HG03571 (cell line): ENCODE data around the gene MAP3K10.
A peak's percentile ranks its signal among the peaks of the same experiment; 100 is the strongest.
"Not testable (repeated sequence)": the region's sequence is repeated elsewhere in the genome, so short reads cannot be mapped to it uniquely, and the experiment has no call there.

Experiments used
- ATAC-seq: cut with Tn5 transposase; IDR thresholded peaks from one replicate; pipeline ENCODE4 v1.9.1; 2021; ENCODE audit not compliant: unreplicated experiment

MAP3K10 gene

DNA sequence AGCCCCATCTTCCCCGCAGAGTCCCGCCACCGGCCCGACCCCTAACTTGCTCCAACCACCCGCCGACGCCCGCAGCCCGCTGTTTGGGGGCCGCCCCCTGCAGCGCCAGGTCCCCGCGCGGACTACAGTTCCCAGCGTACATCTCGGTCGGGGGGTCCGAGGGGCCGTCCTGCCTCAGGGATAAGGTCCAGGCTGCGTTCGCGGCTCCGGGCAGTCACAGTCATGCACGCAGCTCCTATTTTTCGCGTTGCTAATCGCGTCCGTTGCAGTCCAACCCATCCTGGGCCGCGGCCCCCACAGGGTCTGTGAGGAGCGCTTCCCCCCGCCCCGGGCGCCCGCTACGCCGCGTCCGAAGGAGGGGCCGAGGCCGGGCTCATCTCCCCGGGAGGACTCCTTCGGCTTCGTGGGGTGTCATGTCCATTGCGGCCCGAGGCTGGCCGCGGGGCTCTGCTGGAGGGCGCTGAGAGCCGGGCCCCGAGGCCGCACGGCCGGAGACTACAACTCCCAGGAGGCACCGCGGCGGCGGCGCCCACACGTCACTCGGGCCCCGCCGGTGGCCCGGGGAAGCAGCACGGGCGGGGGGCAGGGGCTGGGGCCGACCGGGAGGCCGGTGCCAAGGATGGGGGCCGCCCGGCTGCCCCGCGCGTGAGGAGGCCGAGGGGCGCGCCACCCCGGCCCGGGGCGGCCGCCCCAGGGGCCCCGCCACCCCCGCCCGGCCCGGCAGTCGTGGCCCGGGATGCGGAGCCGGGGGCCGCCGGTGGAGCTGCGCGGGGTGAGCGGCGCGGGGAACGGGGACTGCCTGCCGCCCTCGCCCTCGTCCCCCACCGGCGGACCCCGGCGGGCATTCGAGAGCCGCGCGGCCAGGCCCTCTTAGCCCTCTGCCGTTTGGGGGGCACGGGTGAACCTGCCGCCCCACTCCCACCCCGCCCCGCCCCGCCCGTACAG, at the start of gene MAP3K10:
Gene MAP3K10, plus strand, starts transcription at position 536 of the 945 bp plus-strand sequence. CDS start 606 bp downstream, outside the sequence.
- ATAC-seq = peak; percentile 70

DNA sequence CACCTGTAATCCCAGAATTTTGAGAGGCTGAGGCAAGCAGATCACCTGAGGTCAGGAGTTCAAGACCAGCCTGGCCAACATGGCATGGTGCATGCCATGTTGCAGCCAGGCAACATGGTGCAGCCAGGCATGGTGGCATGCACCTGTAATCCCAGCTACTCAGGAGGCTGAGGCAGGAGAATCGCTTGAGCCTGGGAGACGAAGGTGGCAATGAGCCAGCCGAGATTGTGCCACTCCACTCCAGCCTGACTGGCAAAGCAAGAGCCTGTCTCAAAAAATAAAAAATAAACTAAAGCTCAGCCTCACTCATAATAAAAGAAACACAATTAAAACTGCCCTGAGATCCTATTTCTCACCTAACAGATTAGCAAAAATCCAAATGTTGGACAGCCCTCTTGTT, 49.7 kb upstream of the MAP3K10 start:
- no peak for ATAC-seq

DNA sequence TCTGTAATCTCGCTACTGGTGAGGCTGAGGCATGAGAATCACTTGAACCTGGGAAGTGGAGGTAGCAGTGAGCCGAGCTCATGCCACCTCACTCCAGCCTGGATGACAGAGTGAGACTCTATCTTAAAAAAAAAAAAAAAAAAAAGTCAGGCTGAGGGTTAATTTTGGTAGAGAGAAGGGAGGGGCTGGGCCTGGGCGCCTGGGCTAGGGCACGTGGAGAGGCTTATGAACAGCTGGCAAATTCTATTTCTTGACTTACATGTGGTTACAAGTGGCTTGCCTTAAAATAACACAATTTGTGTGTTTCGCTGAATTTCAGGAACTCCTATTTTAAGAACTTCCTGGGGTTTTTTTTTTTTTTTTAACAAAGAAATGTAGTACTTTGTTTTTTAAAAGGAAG, 47.6 kb upstream of the MAP3K10 start:
- no peak for ATAC-seq

DNA sequence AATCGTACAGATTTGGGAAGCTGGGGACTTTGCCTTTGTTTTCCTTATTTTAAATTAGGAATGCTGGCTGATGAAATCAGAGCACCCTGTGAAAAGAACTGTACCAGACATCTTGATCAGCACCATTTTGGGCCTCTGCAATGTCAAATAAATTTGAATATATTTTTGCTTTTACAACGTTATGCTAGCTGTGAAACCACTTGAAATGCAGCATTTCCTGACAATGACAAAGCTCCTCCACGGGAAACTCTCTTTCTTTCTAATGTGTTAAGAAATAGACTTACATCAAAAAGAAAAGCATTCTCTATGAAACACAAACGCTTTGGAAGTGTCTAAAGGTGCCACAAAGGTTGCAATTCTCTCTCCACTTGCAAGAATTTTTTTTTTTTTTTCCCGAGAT, 47.1 kb upstream of the MAP3K10 start:
- ATAC-seq = no peak

DNA sequence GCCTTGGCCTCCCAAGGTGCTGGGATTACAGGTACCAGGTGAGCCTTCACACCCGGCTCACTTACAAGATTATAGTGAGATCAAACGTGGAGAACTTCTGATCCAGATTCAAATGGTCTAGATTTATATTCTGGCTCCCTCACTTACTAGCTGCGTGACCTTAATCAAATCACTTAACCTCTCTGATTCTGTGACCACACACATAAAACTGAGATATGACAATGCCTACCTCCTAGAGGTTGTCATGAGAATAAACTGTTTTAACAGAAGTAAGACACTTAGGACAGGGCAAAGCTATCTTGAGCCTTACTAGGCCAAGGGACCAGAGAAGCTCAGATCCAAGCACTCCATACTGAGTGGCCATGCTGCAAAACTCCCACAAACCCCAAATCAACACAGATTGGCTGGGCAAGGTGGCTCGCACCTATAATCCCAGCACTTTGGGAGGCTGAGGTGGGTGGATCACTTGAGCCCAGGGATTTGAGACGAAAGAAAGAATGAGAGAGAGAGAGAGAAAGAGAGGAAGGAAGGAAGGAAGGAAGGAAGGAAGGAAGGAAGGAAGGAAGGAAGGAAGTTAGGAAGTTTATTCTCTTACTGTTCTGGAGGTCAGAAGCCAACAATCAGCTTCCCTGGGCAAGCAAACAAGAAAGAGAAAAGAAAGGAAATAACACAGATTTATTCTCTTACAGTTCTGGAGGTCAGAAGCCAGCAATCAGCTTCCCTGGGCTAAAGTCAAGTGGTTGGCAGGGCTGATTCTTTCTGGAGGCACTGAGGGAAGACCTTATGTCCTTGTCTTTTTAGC, 46.1 kb upstream of the MAP3K10 start:
- ATAC-seq = no peak

DNA sequence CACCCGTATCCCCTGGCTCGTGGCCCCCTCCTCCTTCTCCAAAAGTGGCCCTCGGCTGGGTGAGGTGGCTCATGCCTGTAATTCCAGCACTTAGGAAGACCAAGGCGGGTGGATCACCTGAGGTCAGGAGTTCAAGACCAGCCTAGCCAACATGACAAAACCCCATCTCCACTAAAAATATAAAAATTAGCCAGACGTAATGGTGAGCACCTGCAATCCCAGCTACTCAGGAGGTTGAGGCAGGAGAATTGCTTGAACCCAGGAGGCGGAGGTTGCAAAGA, 45.5 kb upstream of the MAP3K10 start:
- ATAC-seq = not testable (repeated sequence)

DNA sequence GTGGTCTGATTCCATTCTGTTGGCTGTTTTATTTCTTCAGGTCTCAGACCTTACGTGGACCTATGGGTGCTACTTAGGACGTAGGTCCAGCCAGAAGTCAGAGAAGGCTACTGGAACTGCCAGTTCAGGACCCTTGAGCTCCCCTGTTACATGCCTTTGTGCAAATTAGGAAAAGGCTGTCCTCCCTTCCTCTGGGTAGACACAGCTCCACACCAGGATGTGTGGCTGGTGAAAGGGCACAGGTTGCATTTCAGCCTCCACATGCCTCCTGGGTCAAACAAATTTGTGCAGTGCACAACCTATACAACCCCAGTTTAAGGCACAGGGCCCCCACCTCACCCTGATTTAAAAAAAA, 43.9 kb upstream of the MAP3K10 start:
- ATAC-seq = no peak

DNA sequence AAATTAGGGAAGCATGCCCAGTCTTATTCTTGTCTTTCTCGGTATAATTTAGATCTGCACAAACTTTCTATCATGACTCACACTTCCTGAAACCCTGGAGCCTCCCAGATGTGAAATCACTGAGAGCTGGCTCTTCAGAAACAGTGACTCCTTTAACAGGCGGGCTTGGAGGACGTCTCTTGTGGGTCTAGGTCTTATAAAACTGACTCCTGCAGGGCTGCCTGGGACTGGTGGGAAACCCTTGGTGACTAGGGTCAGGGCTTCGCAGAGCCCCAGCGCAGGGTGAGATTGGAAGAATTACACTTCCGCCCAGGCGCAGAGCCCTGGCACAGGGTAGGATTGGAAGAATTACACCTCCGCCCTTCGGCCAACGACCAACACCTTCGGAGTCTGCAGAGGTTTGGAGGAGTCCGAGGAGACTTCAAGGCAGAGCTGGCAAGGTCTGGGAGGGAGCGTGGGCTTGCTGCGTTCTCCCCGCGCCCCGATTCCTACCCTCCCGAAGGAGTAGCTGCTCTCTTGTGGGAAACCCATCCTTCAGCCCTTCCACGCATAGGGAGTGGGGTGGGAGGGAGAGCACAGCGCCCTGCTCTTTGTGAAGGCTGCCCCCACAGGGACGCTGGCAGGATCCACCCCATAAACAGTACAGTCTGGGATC, 43.4 kb upstream of the MAP3K10 start:
- ATAC-seq = no peak

DNA sequence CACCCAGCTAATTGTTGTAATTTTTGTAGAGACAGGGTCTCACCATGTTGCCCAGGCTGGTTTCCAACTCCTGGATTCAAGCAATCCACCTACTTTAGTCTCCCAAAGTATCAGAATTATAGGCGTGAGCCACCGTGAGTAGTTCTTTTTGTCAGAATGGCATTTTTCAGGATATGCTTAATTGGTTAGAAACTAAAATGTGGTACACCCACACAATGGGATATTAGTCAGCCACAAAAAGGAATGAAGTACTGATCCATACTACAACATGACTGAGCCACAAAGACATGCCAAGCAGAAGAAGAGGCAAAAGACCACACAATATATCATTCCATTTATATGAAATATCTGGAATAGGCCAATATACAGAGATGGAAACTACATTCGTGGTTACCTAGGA, 41.7 kb upstream of the MAP3K10 start:
- no peak for ATAC-seq

DNA sequence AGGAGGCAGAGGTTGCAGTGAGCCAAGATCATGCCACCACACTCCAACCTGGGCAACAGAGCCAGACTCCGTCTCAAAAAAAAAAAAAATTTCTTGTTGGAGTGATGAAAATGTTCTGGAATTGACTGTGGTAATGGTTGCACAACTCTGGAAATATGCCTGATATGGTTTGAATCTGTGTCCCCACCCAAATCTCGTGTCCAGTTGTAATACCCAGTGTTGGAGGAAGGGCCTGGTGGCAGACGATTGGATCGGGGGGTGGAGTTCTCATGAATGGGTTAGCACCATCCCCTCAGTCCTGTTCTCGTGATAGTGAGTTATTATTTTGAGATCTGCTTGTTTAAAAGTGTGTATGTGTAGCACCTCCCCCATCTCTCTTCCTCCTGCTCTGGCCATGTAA, 41.1 kb upstream of the MAP3K10 start:
- ATAC-seq = no peak

DNA sequence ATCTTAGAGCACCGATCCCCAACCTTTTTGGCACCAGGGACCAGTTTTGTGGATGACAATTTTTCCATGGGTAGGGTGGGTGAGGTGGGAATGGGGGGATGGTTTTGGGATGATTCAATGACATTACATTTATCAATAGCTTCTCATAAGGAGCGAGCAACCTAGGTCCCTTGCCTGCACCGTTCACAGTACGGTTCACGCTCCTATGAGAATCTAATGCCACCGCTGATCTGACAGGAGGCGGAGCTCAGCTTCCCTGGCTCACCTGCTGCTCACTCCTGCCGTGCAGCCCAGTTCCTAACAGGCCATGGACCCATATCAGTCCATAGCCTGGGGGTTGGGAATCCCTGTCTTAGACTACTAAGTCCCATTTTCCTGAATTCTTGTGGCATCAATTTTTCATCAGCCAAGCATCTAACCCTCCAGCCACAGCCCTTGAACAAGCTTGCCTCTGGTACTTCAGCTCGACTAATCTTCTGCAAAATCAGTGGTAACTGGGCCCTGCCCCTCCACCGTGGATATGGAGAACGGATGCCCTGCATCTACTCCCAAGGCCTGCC, 37.0 kb upstream of the MAP3K10 start:
- no peak for ATAC-seq

DNA sequence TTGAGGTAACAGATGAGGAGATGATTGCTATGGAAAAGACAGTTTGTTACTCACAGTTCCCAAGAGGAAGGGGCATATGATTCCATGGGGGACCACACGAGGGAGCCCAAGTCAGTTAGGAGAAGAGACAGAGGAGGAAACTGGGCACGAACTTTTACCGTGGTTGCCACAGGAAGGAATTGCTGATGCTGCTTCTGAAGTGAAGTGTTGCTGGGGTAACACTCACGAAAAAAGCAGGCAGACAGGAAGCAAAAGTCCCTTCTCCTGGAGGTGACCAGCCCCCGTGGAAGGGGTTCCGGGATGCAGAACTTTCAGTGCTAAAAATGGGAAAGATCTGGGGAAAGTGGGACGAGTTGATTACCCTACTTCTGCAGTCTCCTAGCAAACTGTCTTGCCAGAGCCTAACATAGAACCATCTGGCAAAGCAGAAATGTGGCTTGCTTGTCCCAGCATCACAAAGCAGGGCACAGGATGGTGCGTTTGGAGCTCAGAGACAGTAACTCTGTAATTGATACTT, 35.4 kb upstream of the MAP3K10 start:
- no peak for ATAC-seq

DNA sequence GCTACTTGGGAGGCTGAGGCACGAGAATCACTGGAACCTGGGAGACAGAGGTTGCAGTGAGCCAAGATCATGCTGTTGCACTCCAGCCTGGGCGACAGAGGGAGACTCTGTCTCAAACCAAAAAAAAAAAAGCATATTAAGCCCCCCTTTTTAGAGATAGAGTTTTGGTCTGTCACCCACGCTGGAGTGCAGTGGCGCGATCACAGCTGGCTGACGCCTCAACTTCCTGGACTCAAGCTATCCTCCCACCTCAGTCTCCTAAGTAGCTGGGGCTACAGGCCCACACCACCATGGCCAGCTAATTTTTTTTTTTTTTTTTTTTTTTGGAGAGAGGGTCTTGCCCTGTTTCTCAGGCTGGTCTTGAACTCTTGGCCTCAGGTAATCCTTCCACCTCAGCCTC, 34.2 kb upstream of the MAP3K10 start:
- no peak for ATAC-seq

DNA sequence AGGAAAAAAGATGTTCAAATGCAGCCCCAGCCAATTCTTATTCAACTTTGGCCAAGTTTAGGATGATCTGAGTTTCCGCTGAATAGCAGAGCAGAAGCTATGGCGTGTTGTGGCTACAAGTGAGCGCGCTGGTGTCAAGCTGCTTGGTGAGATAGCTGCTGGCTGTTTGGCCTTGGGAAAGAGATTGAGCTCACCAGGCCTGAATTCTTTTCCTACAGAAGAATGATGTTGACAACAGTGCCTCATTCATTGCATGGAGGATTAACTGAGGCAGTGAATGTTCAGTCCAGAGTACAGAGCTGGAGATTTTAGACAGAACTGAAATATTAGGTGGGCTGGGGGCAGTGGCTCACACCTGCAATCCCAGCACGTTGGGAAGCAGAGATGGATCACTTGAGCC, 31.5 kb upstream of the MAP3K10 start:
- ATAC-seq = no peak

DNA sequence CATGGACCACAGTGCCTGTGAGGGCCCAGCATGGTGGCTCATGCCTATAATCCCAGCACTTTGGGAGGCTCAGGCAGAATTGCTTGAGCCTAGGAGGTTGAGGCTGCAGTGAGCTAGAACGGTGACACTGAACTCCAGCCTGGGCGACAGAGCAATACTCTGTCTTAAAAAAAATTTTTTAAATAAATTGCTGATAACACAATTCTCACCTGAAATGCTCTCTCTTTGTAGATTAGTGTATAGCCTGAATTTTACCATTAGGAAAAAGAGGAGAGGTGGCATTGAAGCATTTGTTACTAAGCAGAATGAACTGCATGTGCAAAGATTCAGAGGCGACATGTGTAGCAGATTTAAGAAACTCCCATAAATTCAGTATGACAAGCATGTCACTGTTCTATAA, 29.1 kb upstream of the MAP3K10 start:
- ATAC-seq = no peak

DNA sequence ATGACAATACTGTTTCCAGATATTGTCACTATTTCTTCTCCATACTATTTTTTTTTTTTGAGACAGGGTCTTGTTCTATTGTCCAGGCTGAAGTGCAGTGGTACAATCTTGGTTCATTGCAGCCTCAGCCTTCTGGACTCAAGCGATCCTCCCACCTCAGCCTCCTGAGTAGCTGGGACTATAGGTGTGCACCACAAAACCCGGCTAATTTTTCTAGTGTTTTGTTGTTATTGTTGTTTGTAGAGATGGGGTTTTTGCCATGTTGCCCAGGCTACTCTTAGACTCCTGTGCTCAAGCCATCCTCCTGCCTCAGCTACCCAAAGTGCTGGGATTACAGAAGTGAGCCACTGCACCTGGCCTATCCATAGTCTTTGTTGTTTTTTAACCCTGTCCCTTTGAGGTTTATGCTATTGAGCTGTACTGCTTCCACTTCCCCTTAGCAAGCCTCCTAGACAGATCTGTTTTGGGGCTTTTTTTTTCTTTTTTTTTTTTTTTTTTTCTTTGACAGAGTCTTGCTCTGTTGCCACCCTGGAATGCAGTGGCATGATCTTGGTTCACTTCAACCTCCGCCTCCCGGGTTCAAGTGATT, 27.6 kb upstream of the MAP3K10 start:
- ATAC-seq = no peak

DNA sequence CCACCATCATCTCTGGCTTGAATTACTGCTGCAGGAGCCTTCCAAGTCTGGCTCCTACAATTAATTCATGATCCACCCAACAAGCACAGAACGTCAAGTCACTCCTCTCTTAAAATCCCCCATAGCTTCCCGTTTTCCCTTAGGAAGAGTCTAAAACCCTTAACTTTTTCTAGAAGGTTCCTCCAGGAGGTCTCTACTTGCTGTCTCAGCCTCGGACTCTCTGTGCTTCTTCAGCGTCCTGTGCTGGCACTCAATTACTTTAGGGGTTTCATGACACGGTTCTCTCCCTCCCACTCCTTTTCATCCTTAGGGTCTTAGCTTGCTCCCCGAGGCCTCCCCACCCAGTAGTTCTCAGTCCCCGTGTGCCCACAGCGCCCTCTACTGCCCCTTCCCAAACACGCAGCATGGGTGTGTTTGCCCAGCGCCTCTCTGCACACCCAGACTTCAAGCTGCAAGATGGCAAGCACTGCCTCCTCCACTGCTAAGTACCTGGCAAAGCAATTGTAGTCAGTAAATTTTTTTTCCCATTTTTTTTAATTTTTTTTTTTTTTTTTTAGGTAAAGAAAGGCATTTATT, 25.8 kb upstream of the MAP3K10 start:
- ATAC-seq = no peak

DNA sequence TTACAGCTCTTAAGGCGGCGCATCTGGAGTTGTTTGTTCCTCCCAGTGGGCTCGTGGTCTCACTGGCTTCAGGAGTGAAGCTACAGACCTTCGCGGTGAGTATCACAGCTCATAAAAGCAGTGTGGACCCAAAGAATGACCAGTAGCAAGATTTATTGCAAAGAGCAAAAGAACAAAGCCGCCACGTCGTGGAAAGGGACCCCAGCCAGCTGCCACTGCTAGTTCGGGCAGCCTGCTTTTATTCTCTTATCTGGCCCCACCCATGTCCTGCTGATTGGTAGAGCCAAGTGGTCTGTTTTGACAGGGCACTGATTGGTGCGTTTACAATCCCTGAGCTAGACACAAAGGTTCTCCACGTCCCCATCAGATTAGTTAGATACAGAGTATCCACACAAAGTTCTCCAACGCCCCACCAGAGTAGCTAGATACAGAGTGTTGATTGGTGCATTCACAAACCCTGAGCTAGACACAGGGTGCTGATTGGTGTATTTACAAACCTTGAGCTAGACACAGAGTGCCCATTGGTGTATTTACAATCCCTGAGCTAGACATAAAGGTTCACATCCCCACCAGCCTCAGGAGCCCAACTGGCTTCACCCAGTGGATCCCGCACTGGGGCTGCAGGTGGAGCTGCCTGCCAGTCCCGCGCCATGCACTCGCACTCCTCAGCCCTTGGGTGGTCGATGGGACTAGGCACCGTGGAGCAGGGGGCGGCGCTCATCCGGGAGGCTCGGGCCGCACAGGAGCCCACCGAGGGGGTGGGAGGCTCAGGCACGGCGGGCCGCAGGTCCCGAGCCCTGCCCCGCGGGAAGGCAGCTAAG, 21.5 kb upstream of the MAP3K10 start:
- ATAC-seq = not testable (repeated sequence)

DNA sequence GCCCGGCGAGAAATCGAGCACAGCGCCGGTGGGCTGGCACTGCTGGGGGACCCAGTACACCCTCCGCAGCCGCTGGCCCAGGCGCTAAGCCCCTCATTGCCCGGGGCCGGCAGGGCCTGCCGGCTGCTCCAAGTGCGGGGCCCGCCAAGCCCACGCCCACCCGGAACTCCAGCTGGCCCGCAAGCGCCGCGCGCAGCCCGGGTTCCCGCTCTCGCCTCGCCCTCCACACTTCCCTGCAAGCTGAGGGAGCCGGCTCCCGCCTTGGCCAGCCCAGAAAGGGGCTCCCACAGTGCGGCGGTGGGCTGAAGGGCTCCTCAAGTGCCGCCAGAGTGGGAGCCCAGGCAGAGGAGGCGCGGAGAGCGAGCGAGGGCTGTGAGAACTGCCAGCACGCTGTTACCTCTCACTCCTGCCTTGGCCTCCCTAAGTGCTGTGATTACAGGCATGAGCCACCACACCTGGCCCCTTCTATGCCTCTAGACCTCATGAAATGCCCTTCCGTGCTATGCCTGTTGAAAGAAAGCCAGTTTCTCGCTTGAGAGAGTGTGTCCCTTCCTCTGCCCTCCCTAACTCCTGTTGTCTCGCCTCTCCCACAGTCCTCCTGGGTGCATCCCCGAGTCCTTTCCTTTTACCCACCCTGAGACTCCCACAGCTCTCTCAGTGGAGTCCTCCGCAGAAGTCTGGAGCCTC, 20.8 kb upstream of the MAP3K10 start:
- ATAC-seq = not testable (repeated sequence)
